Endothelial cell of umbilical vein (primary cell): ENCODE data around the gene CRTAP. TPM values are rescaled to one million over a fixed set of nuclear protein-coding genes. Genes with fewer than 3 reads are reported as not detected.

Source experiments
- BruUV-seq: library from RNA; stranded (reverse); fragments of 400-500 nt; replicated peaks from 2 replicates; lab custom pipeline; 2021; lab: Mats Ljungman, UMichigan
- CTCF ChIA-PET: fragments of 300-600, 350-600 bp; sonication (Branson Sonifier 250); formaldehyde crosslinking; loops from one replicate; lab custom pipeline; 2021; ENCODE audit warnings: antibody characterized with exemption, inconsistent platforms; lab: Charles Lee
- POLR2A ChIA-PET: fragments of 300-600, 350-600 bp; sonication (Branson Sonifier 250); formaldehyde crosslinking; loops from one replicate; lab custom pipeline; 2021; ENCODE audit warnings: antibody characterized with exemption, inconsistent platforms; lab: Charles Lee
- DNase-seq: peaks from one replicate; pipeline ENCODE4 v3.0.0-alpha.2; 2011; ENCODE audit warnings: low read depth, low spot score
- FAIRE-seq: peaks from 2 replicates; lab custom pipeline; 2011; peaks lifted over from hg19 to GRCh38; lab: Jason Lieb, UNC
- H2AFZ ChIP-seq: 2 replicates; pipeline ENCODE4 v1.6.0; 2012; ENCODE audit warnings: low read depth, low read length, control low read depth, inconsistent platforms
- H3K27ac ChIP-seq: 2 replicates; pipeline ENCODE4 v1.5.1; 2011; ENCODE audit warnings: low read depth, mild to moderate bottlenecking, control low read depth, low read length, moderate library complexity; ENCODE audit not compliant: insufficient read depth
- H3K27me3 ChIP-seq, 2 experiments: 2 replicates each; pipeline versions ENCODE4 v1.6.0 to v1.6.1; 2011; ENCODE audit warnings: low read length in 2 of 2, mixed read lengths in 1 of 2; ENCODE audit not compliant: control insufficient read depth in 2 of 2, insufficient read depth in 2 of 2
- H3K36me3 ChIP-seq, 2 experiments: 2 replicates in 1 of 2; 3 replicates in 1 of 2; pipeline ENCODE4 v1.5.1; 2011; ENCODE audit warnings: low read length in 2 of 2, mild to moderate bottlenecking in 1 of 2, moderate library complexity in 1 of 2; ENCODE audit not compliant: control insufficient read depth in 2 of 2, insufficient read depth in 2 of 2; ENCODE audit errors: extremely low read depth in 1 of 2
- H3K4me1 ChIP-seq: 3 replicates; pipeline ENCODE4 v1.5.1; 2011; ENCODE audit warnings: mild to moderate bottlenecking, low read length; ENCODE audit not compliant: control insufficient read depth, insufficient read depth; ENCODE audit errors: extremely low read depth
- H3K4me2 ChIP-seq: 2 replicates; pipeline ENCODE4 v1.6.1; 2011; ENCODE audit warnings: low read length, control low read depth, mixed read lengths; ENCODE audit not compliant: insufficient read depth
- H3K4me3 ChIP-seq, 3 experiments: fragments of 200-600 bp in 1 of 3; sonication (generic), shearing (Covaris generic) in 1 of 3; replicated peaks in 1 of 3; 2 replicates each; pipeline ENCODE4 v1.5.1; 2011 to 2016; ENCODE audit warnings: control low read depth in 3 of 3, low read length in 3 of 3, mild to moderate bottlenecking in 2 of 3, inconsistent platforms in 1 of 3, low read depth in 1 of 3, moderate library complexity in 1 of 3; ENCODE audit not compliant: insufficient read depth in 1 of 3
- H3K79me2 ChIP-seq: 2 replicates; pipeline ENCODE4 v1.6.0; 2012; ENCODE audit warnings: low read length, inconsistent platforms; ENCODE audit not compliant: control insufficient read depth, insufficient read depth
- H3K9ac ChIP-seq: replicated peaks from 2 replicates; pipeline ENCODE3; 2011; ENCODE audit warnings: low read length, control low read depth; ENCODE audit not compliant: insufficient read depth; ENCODE audit errors: extremely low read depth
- H3K9me1 ChIP-seq: replicated peaks from 3 replicates; pipeline ENCODE4 v1.6.0; 2011; ENCODE audit warnings: mild to moderate bottlenecking, low read length; ENCODE audit not compliant: control insufficient read depth, insufficient read depth; ENCODE audit errors: extremely low read depth
- H3K9me3 ChIP-seq: replicated peaks from 2 replicates; pipeline ENCODE4 v1.5.1; 2012; ENCODE audit warnings: low read length, inconsistent platforms; ENCODE audit not compliant: control insufficient read depth, insufficient read depth
- H4K20me1 ChIP-seq: replicated peaks from 2 replicates; pipeline ENCODE3; 2011; ENCODE audit warnings: mild to moderate bottlenecking, low read length; ENCODE audit not compliant: control insufficient read depth, insufficient read depth; ENCODE audit errors: extremely low read depth
- EZH2 ChIP-seq: IDR thresholded peaks from 2 replicates; pipeline ENCODE4 v1.6.1; 2012; ENCODE audit warnings: borderline replicate concordance, low read depth, mild to moderate bottlenecking, moderate library complexity, low read length, inconsistent platforms; ENCODE audit not compliant: severe bottlenecking
- FOS ChIP-seq: IDR thresholded peaks from 2 replicates; pipeline ENCODE4 v1.6.1; 2011; ENCODE audit warnings: mild to moderate bottlenecking, low read length, moderate library complexity, borderline replicate concordance; ENCODE audit not compliant: insufficient read depth
- GATA2 ChIP-seq: IDR thresholded peaks from 2 replicates; pipeline ENCODE4 v1.7.0; 2011; ENCODE audit warnings: low read depth, mild to moderate bottlenecking, moderate library complexity, mixed read lengths, low read length; ENCODE audit not compliant: insufficient read length, insufficient read depth
- JUN ChIP-seq: IDR thresholded peaks from 2 replicates; pipeline ENCODE4 v1.6.1; 2011; ENCODE audit warnings: borderline replicate concordance, low read depth; ENCODE audit not compliant: insufficient read length, insufficient read depth
- MYC ChIP-seq: IDR thresholded peaks from one replicate; pipeline ENCODE4 v1.6.1; 2011; ENCODE audit warnings: mild to moderate bottlenecking, low read depth, low read length
- POLR2A ChIP-seq: IDR thresholded peaks from 2 replicates; pipeline ENCODE4 v1.6.1; 2012; ENCODE audit warnings: low read depth, mild to moderate bottlenecking, control low read depth, low read length
- POLR2AphosphoS5 ChIP-seq: IDR thresholded peaks from 2 replicates; pipeline ENCODE4 v1.6.1; 2012; ENCODE audit warnings: low read depth, mild to moderate bottlenecking, control low read depth, low read length, moderate library complexity; ENCODE audit not compliant: insufficient read depth
- dilution Hi-C: fragments of 300-500 bp; cut with MboI; formaldehyde crosslinking; loops from one replicate; pipeline ENCODE4 v1.15.0; 2019; ENCODE audit warnings: low sequenced_read_pairs; ENCODE audit not compliant: extremely low pct_ligation_motif_present
- intact Hi-C: fragments of 100-400 bp; cut with micrococcal nuclease; formaldehyde crosslinking; loops from one replicate; pipeline ENCODE4 v1.10.0; 2022
- polyA plus RNA-seq, 4 experiments: library from polyadenylated mRNA; depleted of rRNA in 3 of 4; stranded (reverse) in 3 of 4; unstranded in 1 of 4; fragments of >200 nt; gene quantifications; 2 replicates each; pipeline versions ENCODE4 v1.2.1 to v1.2.3, GENCODE V29; 2011 to 2012; ENCODE audit warnings: missing spikeins in 1 of 4
- total RNA-seq: library from RNA; stranded (reverse); gene quantifications from 2 replicates; pipeline ENCODE4 v1.2.3, GENCODE V29; 2021
- TF ChIP-seq, protein P1 (sequence below): IDR thresholded peaks from 2 replicates; pipeline ENCODE4 v1.6.1; 2011; ENCODE audit not compliant: insufficient read depth, insufficient read length
- TF ChIP-seq, protein P2 (sequence below), 2 donors: IDR thresholded peaks; 1 replicate in 1 of 2; 2 replicates in 1 of 2; pipeline ENCODE4 v1.5.1; 2011; ENCODE audit warnings: low read length in 2 of 2, mild to moderate bottlenecking in 2 of 2, moderate library complexity in 2 of 2, control low read depth in 1 of 2, inconsistent platforms in 1 of 2, low read depth in 1 of 2; ENCODE audit not compliant: insufficient read depth in 1 of 2; ENCODE audit errors: extremely low read depth in 1 of 2

CRTAP gene
- total and polyA plus RNA-seq, 2 donors (not counting 3 experiments of a cell fraction or from before 2014, with no cell fraction given), result 204 to 213 TPM

DNA sequence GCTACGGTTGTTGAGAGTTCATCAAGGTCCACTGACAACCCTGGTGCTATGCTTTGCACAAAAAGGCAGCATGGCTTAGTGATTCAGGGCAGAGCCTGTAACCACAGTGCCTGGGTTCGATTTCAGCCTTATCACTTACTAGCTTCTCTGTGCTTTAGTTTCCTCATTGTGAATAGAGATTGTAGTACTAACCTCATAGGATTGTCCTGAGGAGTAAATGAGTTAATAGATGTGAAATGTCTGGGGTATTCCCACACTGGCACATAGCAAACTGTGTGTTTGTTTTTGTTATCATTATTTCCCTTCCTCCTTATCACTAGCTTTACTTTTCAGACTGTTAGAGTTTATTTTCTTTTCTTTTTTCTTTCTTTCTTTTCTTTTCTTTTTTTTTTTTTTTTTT, 16.3 kb downstream of the CRTAP start:
- no TSS peak for BruUV-seq
- H3K36me3 ChIP-seq, result peaks cover 6% of the 10 kb centered on the region in 2 experiments
- intact Hi-C loops (loop anchor here (2.0 to 5.0 kb wide), 2 partner anchors 89 to 183 kb away; partner anchors contain the start of gene SUSD5), dilution Hi-C loops (loop anchor here (10.0 kb wide), 1 partner anchor 225 kb away; no protein-coding TSS in a partner anchor)
- H3K4me1 ChIP-seq, result peaks cover 9% of the 10 kb centered on the region
- H4K20me1 ChIP-seq, result no peaks in the 10 kb centered on the region
- H2AFZ ChIP-seq, result no peak overlapping the region
- no peak overlapping the region for H3K9ac ChIP-seq
- CTCF ChIA-PET, result interaction anchor here (0.7 to 10.1 kb wide), 7 partner anchors 11 to 657 kb away, joined by 3 to 639 read pairs (median 4); no protein-coding TSS in a partner anchor
- POLR2A ChIA-PET, result interaction anchor here (0.7 kb wide), 1 partner anchor 244 kb away, joined by 3 read pairs; no protein-coding TSS in a partner anchor
- DNase-seq, result peak; percentile 14
- no peak overlapping the region for H3K4me3 ChIP-seq
- H3K79me2 ChIP-seq, result no peaks in the 10 kb centered on the region
- no peaks in the 10 kb centered on the region for H3K9me3 ChIP-seq
- no peak overlapping the region for H3K4me2 ChIP-seq
- H3K9me1 ChIP-seq, result no peaks in the 10 kb centered on the region
- no peak for FAIRE-seq
- TF ChIP-seq POLR2AphosphoS5, result no peak
- TF ChIP-seq FOS, result no peak
- TF ChIP-seq, protein P1, sequence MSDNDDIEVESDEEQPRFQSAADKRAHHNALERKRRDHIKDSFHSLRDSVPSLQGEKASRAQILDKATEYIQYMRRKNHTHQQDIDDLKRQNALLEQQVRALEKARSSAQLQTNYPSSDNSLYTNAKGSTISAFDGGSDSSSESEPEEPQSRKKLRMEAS, result no peak
- TF ChIP-seq EZH2, result no peak
- TF ChIP-seq POLR2A, result no peak
- TF ChIP-seq GATA2, result no peak
- no peak for TF ChIP-seq JUN
- TF ChIP-seq, protein P2, sequence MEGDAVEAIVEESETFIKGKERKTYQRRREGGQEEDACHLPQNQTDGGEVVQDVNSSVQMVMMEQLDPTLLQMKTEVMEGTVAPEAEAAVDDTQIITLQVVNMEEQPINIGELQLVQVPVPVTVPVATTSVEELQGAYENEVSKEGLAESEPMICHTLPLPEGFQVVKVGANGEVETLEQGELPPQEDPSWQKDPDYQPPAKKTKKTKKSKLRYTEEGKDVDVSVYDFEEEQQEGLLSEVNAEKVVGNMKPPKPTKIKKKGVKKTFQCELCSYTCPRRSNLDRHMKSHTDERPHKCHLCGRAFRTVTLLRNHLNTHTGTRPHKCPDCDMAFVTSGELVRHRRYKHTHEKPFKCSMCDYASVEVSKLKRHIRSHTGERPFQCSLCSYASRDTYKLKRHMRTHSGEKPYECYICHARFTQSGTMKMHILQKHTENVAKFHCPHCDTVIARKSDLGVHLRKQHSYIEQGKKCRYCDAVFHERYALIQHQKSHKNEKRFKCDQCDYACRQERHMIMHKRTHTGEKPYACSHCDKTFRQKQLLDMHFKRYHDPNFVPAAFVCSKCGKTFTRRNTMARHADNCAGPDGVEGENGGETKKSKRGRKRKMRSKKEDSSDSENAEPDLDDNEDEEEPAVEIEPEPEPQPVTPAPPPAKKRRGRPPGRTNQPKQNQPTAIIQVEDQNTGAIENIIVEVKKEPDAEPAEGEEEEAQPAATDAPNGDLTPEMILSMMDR (IDR thresholded peaks at IDR 0.05; ENCODE audit: extremely low read depth in 1 of 2, insufficient read depth in 1 of 2, low read depth in 1 of 2, low read length in 2 of 2), result no peak
- no peak for TF ChIP-seq MYC
- no peak overlapping the region for H3K27ac ChIP-seq
- H3K27me3 ChIP-seq, result no peaks in the 10 kb centered on the region
